Muscle layer of colon (tissue), 2 donors: ENCODE measurements around the gene AHNAK.
"Not testable (repeated sequence)": the region's sequence is repeated elsewhere in the genome, so short reads cannot be mapped to it uniquely, and the experiment has no call there.

Experiments used
- H3K27ac ChIP-seq: one replicate; pipeline ENCODE4 v1.7.0; 2013; ENCODE audit warnings: low read depth, mild to moderate bottlenecking, low read length, moderate library complexity
- H3K27me3 ChIP-seq, 2 donors: one replicate each; pipeline ENCODE4 v1.7.0; 2013; ENCODE audit warnings: low read length in 2 of 2, mild to moderate bottlenecking in 2 of 2; ENCODE audit not compliant: insufficient read depth in 2 of 2, control insufficient read depth in 1 of 2
- H3K36me3 ChIP-seq: one replicate; pipeline ENCODE4 v1.7.0; 2013; ENCODE audit warnings: mild to moderate bottlenecking, low read length; ENCODE audit not compliant: insufficient read depth
- H3K4me1 ChIP-seq: one replicate; pipeline ENCODE4 v1.7.0; 2013; ENCODE audit warnings: mild to moderate bottlenecking, low read length; ENCODE audit not compliant: insufficient read depth
- H3K4me3 ChIP-seq, 2 donors: one replicate each; pipeline ENCODE4 v1.7.0; 2013; ENCODE audit warnings: low read length in 2 of 2, low read depth in 1 of 2, mild to moderate bottlenecking in 1 of 2, moderate library complexity in 1 of 2
- H3K9ac ChIP-seq: one replicate; pipeline ENCODE4 v1.7.0; 2013; ENCODE audit warnings: low read length
- H3K9me3 ChIP-seq: one replicate; pipeline ENCODE4 v1.7.0; 2013; ENCODE audit warnings: mild to moderate bottlenecking, low read length
- donor health status: abdominal sarcoma.
- donor health status: Adenocarcinoma of cecum.

AHNAK gene

DNA sequence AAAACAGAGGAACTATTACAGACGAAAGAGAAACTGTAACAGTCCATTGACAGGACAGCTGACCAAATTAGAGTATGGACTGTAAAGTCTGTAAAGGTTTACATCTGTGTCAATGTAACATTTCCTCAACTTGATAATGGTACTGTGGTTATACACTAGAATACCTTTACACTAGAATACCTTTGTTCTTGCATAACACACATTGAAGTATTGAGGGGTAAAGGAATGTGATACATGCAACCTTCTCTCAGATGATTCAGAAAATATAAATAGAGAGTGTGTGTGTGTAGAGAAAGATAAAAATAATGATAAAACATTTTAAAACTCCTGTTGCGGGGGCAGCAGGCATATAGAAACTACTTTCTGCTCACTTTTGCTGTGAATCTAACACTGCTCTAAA lies 32.6 kb upstream of the AHNAK start:
- H3K4me3 ChIP-seq: no peak overlapping the region
- H3K36me3 ChIP-seq: peaks cover 40% of the 10 kb centered on the region
- H3K9me3 ChIP-seq: no peaks in the 10 kb centered on the region
- H3K9ac ChIP-seq: no peak overlapping the region
- H3K4me1 ChIP-seq: peaks cover 12% of the 10 kb centered on the region
- no peaks in the 10 kb centered on the region for H3K27me3 ChIP-seq
- no peak overlapping the region for H3K27ac ChIP-seq

DNA sequence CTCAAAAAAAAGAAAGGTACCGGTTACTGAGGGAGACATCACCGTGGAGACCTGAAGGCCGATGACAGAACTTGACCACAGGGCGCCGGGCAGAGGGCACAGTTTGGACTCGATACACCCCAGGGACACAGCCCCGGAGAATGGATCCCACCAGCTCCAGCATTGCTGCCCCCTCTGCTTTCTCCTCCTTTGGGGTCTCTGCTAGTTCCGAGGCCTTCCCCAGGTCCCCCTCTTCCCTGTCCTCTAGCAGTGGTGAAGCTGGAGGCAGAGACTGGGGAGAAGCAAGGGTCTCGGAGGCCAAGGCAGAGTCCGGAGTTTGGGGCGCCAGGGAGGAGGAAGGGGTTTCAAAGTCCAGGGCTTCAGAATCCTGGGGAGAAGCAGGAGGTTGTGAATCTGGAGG lies 31.9 kb upstream of the AHNAK start:
- no peaks in the 10 kb centered on the region for H3K27me3 ChIP-seq
- no peak overlapping the region for H3K4me3 ChIP-seq
- H3K9ac ChIP-seq: no peak overlapping the region
- no peak overlapping the region for H3K27ac ChIP-seq
- H3K4me1 ChIP-seq: peaks cover 12% of the 10 kb centered on the region
- no peaks in the 10 kb centered on the region for H3K9me3 ChIP-seq
- H3K36me3 ChIP-seq: peaks cover 39% of the 10 kb centered on the region

- no peak overlapping the region for H3K27ac ChIP-seq
- H3K4me1 ChIP-seq: peaks cover 20% of the 10 kb centered on the region
- H3K9me3 ChIP-seq: no peaks in the 10 kb centered on the region
- no peak overlapping the region for H3K4me3 ChIP-seq
- H3K9ac ChIP-seq: no peak overlapping the region
- H3K36me3 ChIP-seq: peaks cover 38% of the 10 kb centered on the region
- no peaks in the 10 kb centered on the region for H3K27me3 ChIP-seq
These were observed 30.6 kb upstream of the AHNAK start for GRCh38 chr11:62577046-62577714.

GRCh38 chr11:62575837-62576236 lies 29.2 kb upstream of the AHNAK start:
- Histone ChIP-seq H3K4me3 (peak overlapping the region in 1 of 2 donors; percentile 96), H3K9me3 (no peaks in the 10 kb centered on the region), H3K4me1 (peaks cover 23% of the 10 kb centered on the region), H3K27ac (no peak overlapping the region), H3K36me3 (peaks cover 44% of the 10 kb centered on the region), H3K27me3 (no peaks in the 10 kb centered on the region), H3K9ac (no peak overlapping the region)

GRCh38 chr11:62575156-62575555 lies 28.6 kb upstream of the AHNAK start:
- no peaks in the 10 kb centered on the region for H3K9me3 ChIP-seq
- H3K4me3 ChIP-seq: peak overlapping the region; percentile 53 to 96
- peaks cover 49% of the 10 kb centered on the region for H3K36me3 ChIP-seq

GRCh38 chr11:62574363-62575071 lies 27.9 kb upstream of the AHNAK start:
- Histone ChIP-seq H3K4me1 (peaks cover 23% of the 10 kb centered on the region), H3K36me3 (peaks cover 55% of the 10 kb centered on the region), H3K9ac (peak overlapping the region; percentile 79), H3K4me3 (peak overlapping the region; percentile 53 to 96), H3K27ac (peak overlapping the region; percentile 94), H3K9me3 (no peaks in the 10 kb centered on the region), H3K27me3 (no peaks in the 10 kb centered on the region)

More at GRCh38 chr11:62575156-62575555, 28.6 kb upstream of the AHNAK start:
- Histone ChIP-seq H3K27ac (peak overlapping the region; percentile 94), H3K27me3 (no peaks in the 10 kb centered on the region), H3K9ac (peak overlapping the region; percentile 79), H3K4me1 (peaks cover 23% of the 10 kb centered on the region)

DNA sequence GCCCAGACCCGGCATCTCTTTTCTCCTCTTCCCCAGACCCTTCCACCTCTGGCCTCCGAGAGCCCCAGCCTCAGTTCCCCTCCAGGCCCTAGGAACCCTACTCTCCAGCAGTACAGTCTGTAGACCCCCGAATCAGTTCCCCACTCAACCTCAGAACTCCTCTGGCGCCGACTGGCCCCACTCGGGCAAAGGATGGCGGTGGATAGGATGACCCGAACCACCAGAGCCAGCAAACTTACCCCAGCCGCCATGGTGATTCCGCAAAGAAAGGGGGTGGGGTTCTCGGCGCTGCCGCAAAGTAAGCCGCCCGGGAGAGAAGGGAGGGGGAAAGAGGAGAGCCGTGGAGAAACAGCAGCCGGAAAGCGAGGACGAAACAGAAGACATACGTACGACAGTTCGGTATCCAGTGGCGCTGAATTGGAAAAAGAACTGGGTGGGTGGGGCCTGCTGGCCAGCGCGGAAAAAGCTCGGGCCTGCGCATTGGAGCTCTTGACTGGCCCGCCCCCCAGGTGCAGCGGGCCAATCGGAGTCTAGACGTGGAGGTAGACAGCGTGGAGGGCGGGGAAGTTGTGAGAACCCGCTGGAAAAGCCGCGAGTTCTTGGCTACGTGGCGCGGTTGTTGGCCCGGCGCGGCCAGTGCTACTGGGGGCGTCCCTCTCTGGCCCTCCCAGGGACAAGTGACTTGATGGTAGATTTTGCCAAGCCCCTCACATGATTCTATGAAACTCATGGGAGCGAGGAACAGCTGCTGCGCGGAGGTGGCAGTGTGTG lies 27.2 kb upstream of the AHNAK start, which contains the start of gene EEF1G:
Gene EEF1G (minus strand): TSS at position 300 of the 771 bp plus-strand sequence. CDS start 49 bp downstream, at position 251.
- Histone ChIP-seq H3K27me3 (no peaks in the 10 kb centered on the region), H3K4me1 (peaks cover 23% of the 10 kb centered on the region), H3K9ac (peak within 1 kb of the TSS; percentile 86), H3K27ac (peak within 1 kb of the TSS; percentile 94), H3K36me3 (peaks cover 54% of the 10 kb centered on the region), H3K4me3 (peak within 1 kb of the TSS; percentile 79 to 96), H3K9me3 (no peaks in the 10 kb centered on the region)

- Histone ChIP-seq H3K4me3 (peak overlapping the region; percentile 79 to 96), H3K9ac (peak overlapping the region; percentile 86), H3K27me3 (no peaks in the 10 kb centered on the region), H3K27ac (peak overlapping the region; percentile 94), H3K36me3 (peaks cover 48% of the 10 kb centered on the region), H3K4me1 (peaks cover 23% of the 10 kb centered on the region), H3K9me3 (no peaks in the 10 kb centered on the region)
These were observed 26.5 kb upstream of the AHNAK start for GRCh38 chr11:62573006-62573591.

DNA sequence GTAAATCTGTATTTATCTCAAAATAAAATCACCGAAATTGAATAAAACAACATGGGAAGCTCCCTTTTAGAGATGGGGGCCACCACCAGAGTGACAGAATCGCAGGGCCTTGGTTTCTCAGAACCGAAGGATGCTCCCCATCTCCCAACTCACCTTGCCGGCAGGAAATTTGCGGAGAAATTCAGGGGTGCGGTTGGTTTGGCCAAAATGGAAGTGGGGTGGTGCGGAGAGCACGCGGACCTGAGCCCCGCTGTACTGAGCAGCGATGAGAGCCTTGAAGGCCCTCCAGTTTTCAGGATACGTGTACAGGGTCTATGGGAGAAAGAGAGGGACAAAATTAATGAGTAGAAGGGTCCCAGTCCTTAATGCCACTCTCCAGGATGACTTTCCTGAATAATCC lies 25.8 kb upstream of the AHNAK start:
- no peaks in the 10 kb centered on the region for H3K27me3 ChIP-seq
- H3K9ac ChIP-seq: peak overlapping the region; percentile 86
- H3K27ac ChIP-seq: peak overlapping the region; percentile 94
- no peaks in the 10 kb centered on the region for H3K9me3 ChIP-seq
- H3K4me3 ChIP-seq: peak overlapping the region in 1 of 2 donors; percentile 96
- H3K4me1 ChIP-seq: peaks cover 23% of the 10 kb centered on the region
- peaks cover 50% of the 10 kb centered on the region for H3K36me3 ChIP-seq

- not testable (repeated sequence) for H3K27ac ChIP-seq, H3K9ac ChIP-seq
These were observed 24.9 kb upstream of the AHNAK start for GRCh38 chr11:62571493-62571892.

GRCh38 chr11:62570903-62571302 lies 24.3 kb upstream of the AHNAK start:
- not testable (repeated sequence) for H3K27ac ChIP-seq

More at GRCh38 chr11:62571493-62571892, 24.9 kb upstream of the AHNAK start:
- H3K9me3 ChIP-seq, H3K27me3 ChIP-seq, H3K4me3 ChIP-seq: not testable (repeated sequence)
- Histone ChIP-seq H3K4me1 (peaks cover 23% of the 10 kb centered on the region), H3K36me3 (peaks cover 53% of the 10 kb centered on the region)

More at GRCh38 chr11:62570903-62571302, 24.3 kb upstream of the AHNAK start:
- not testable (repeated sequence) for H3K4me3 ChIP-seq, H3K27me3 ChIP-seq, H3K9ac ChIP-seq, H3K9me3 ChIP-seq
- peaks cover 23% of the 10 kb centered on the region for H3K4me1 ChIP-seq
- peaks cover 53% of the 10 kb centered on the region for H3K36me3 ChIP-seq
